Osteocyte (in vitro differentiated cells): Measurements from ENCODE around the gene NDUFA3. TPM values are rescaled to one million over a fixed set of nuclear protein-coding genes. Genes with fewer than 3 reads are reported as not detected.

Experiments
- DNase-seq: peaks from one replicate; pipeline ENCODE4 v3.0.0; 2021; ENCODE audit warnings: mixed read lengths; ENCODE audit not compliant: unreplicated experiment; ENCODE audit errors: extremely low spot score
- H3K27ac Mint-ChIP-seq: one replicate; pipeline ENCODE4 v1.8.0; 2021; ENCODE audit warnings: mild to moderate bottlenecking, mixed read lengths; ENCODE audit not compliant: unreplicated experiment
- H3K27me3 Mint-ChIP-seq: one replicate; pipeline ENCODE4 v1.8.0; 2021; ENCODE audit warnings: mixed read lengths; ENCODE audit not compliant: unreplicated experiment
- H3K36me3 Mint-ChIP-seq: one replicate; pipeline ENCODE4 v1.8.0; 2021; ENCODE audit warnings: mixed read lengths; ENCODE audit not compliant: unreplicated experiment
- H3K4me1 Mint-ChIP-seq: one replicate; pipeline ENCODE4 v1.8.0; 2021; ENCODE audit warnings: mixed read lengths; ENCODE audit not compliant: unreplicated experiment
- H3K4me3 Mint-ChIP-seq: one replicate; pipeline ENCODE4 v1.8.0; 2021; ENCODE audit warnings: mild to moderate bottlenecking, moderate library complexity, mixed read lengths; ENCODE audit not compliant: unreplicated experiment
- H3K9me3 Mint-ChIP-seq: one replicate; pipeline ENCODE4 v1.8.0; 2021; ENCODE audit warnings: mixed read lengths; ENCODE audit not compliant: unreplicated experiment
- total RNA-seq: library from RNA; stranded (reverse); gene quantifications from 2 replicates; pipeline ENCODE4 v1.2.1, GENCODE V29; 2021
- TF ChIP-seq, protein P1 (sequence below): fragments of 200-600 bp; sonication (generic); IDR thresholded peaks from 2 replicates; pipeline ENCODE4 v1.5.0; 2021; ENCODE audit warnings: antibody characterized with exemption, mild to moderate bottlenecking, moderate library complexity

The NDUFA3 gene
- total RNA-seq, 1 donor from 2014 or later: 132 TPM

- Mint-ChIP-seq H3K36me3 (no peaks in the 10 kb centered on the region), H3K9me3 (peaks cover 5% of the 10 kb centered on the region), H3K27ac (no peak overlapping the region), H3K27me3 (no peaks in the 10 kb centered on the region), H3K4me3 (no peak overlapping the region), H3K4me1 (no peaks in the 10 kb centered on the region)
- DNase-seq: no peak
- TF ChIP-seq, protein P1, sequence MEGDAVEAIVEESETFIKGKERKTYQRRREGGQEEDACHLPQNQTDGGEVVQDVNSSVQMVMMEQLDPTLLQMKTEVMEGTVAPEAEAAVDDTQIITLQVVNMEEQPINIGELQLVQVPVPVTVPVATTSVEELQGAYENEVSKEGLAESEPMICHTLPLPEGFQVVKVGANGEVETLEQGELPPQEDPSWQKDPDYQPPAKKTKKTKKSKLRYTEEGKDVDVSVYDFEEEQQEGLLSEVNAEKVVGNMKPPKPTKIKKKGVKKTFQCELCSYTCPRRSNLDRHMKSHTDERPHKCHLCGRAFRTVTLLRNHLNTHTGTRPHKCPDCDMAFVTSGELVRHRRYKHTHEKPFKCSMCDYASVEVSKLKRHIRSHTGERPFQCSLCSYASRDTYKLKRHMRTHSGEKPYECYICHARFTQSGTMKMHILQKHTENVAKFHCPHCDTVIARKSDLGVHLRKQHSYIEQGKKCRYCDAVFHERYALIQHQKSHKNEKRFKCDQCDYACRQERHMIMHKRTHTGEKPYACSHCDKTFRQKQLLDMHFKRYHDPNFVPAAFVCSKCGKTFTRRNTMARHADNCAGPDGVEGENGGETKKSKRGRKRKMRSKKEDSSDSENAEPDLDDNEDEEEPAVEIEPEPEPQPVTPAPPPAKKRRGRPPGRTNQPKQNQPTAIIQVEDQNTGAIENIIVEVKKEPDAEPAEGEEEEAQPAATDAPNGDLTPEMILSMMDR: no peak
Measured at GRCh38 chr19:54074851-54075250, 27.8 kb upstream of the NDUFA3 start.

DNA sequence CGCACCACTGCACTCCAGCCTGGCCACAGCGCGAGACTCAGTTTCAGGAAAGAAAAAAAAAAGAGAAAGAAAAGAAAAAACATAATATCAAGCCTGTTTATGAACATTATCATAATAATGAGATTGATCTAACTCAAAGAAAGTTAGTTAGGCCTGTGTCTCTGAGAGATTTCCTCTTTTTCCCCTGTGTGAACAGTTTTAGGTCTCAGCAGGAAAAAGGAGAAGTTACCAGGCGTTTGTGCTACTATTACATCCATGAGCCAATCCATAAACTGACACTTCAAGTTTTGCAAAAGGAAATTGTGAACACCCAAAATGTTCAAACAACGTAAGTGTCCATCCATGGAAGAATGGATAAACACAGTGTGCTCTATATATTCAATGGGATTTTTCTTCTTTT, 25.3 kb upstream of the NDUFA3 start:
- Mint-ChIP-seq H3K4me1 (no peaks in the 10 kb centered on the region), H3K36me3 (no peaks in the 10 kb centered on the region), H3K9me3 (peaks cover 5% of the 10 kb centered on the region), H3K4me3 (no peak overlapping the region), H3K27ac (no peak overlapping the region), H3K27me3 (no peaks in the 10 kb centered on the region)
- TF ChIP-seq, protein P1: no peak
- no peak for DNase-seq

DNA sequence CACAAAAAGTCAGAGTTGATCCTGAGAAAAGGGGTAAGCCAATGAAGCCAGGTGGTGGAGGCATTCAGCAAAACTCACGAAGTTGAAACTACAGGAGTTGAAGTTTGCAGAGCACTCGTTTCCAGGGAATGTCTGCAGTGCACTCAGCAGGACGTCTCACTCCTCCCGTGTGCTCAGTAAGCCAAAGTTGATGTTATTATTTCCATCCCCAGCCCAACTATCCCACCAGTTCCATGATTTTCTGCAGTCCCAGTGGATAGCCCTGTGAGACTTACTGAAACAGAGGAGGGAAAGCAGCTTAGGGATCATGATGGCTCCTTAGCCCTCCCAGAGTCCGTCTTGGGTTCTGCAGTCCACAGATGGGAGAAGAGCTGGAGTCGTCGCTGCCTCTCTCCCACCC, 21.6 kb upstream of the NDUFA3 start, which contains the start of gene TARM1:
Gene TARM1, minus strand, starts transcription at position 334 of the 400 bp plus-strand sequence. Its CDS starts 25 bp downstream, at position 309.
- DNase-seq: no peak
- peaks cover 2% of the 10 kb centered on the region for H3K9me3 Mint-ChIP-seq
- H3K4me1 Mint-ChIP-seq: no peaks in the 10 kb centered on the region

DNA sequence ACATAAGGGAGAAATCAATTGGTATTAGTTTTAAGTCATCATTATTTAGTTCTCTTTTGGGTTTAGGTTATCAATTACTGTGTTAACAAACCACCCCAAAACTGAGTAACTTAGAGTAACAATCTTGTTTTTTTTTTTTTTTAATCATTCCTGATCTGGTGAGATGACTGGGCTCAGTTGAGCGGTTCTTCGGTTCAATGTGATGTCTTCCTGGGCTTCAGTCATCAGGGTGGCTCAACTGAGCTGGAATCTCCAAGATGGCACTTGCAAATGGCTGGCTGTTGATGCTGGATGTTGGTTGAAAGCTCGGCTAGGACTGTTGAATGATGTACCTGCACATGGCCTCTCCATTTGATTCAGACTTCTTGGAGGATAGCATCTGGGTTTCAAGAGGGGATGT, 18.2 kb upstream of the NDUFA3 start:
- Mint-ChIP-seq H3K4me3 (no peak overlapping the region), H3K27ac (no peak overlapping the region), H3K36me3 (no peaks in the 10 kb centered on the region), H3K27me3 (no peaks in the 10 kb centered on the region), H3K9me3 (no peaks in the 10 kb centered on the region), H3K4me1 (no peaks in the 10 kb centered on the region)
- TF ChIP-seq, protein P1: no peak
- DNase-seq: no peak

More for the DNA sequence above, 21.6 kb upstream of the NDUFA3 start, which contains the start of gene TARM1:
- no peaks in the 10 kb centered on the region for H3K27me3 Mint-ChIP-seq
- no peak within 1 kb of the TSS for H3K4me3 Mint-ChIP-seq
- no peaks in the 10 kb centered on the region for H3K36me3 Mint-ChIP-seq
- TF ChIP-seq, protein P1: no peak
- H3K27ac Mint-ChIP-seq: no peak within 1 kb of the TSS

- DNase-seq: no peak
- Mint-ChIP-seq H3K36me3 (no peaks in the 10 kb centered on the region), H3K4me3 (no peak overlapping the region), H3K27ac (no peak overlapping the region), H3K9me3 (no peaks in the 10 kb centered on the region), H3K4me1 (peaks cover 8% of the 10 kb centered on the region), H3K27me3 (no peaks in the 10 kb centered on the region)
- TF ChIP-seq, protein P1: no peak
Measured at GRCh38 chr19:54094426-54095000, 8.1 kb upstream of the NDUFA3 start.
